Choroid plexus epithelial cell (primary cell): ENCODE measurements around the gene LPP.

Experiments
- DNase-seq: peaks from one replicate; pipeline ENCODE4 v3.0.0-alpha.2; 2010; ENCODE audit warnings: low read depth
- H3K4me3 ChIP-seq: 2 replicates; pipeline ENCODE4 v1.5.1; 2011; ENCODE audit warnings: low read depth, mild to moderate bottlenecking, control low read depth, low read length, moderate library complexity
- CTCF ChIP-seq: conservative IDR thresholded peaks from 2 replicates; pipeline ENCODE4 v1.5.1; 2011; ENCODE audit warnings: low read depth, mild to moderate bottlenecking, control low read depth, inconsistent platforms, low read length, moderate library complexity

LPP gene

GRCh38 chr3:188673646-188674186, 519.8 kb downstream of the LPP start:
- no peak for TF ChIP-seq CTCF
- H3K4me3 ChIP-seq: no peak overlapping the region
- DNase-seq: peak; percentile 98

DNA sequence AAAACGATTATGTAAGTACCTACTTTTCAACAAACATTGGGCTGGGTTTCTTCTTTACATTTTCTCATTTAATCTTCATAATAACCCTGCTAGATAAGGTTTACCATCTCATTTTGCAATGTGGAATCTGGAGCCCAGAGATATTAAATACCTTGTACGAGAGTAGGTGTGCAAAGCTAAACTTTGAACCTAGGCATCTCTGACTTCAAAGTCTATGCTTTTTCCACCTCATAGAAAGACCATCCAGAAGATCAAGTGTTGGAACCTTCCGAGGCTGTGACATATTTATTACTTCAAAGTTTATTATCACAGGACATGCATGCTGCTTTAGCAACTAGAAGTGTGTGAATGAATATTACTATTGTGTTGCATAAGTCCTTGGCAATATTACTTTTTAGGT, 520.6 kb downstream of the LPP start:
- DNase-seq: no peak
- no peak overlapping the region for H3K4me3 ChIP-seq
- TF ChIP-seq CTCF: no peak

DNA sequence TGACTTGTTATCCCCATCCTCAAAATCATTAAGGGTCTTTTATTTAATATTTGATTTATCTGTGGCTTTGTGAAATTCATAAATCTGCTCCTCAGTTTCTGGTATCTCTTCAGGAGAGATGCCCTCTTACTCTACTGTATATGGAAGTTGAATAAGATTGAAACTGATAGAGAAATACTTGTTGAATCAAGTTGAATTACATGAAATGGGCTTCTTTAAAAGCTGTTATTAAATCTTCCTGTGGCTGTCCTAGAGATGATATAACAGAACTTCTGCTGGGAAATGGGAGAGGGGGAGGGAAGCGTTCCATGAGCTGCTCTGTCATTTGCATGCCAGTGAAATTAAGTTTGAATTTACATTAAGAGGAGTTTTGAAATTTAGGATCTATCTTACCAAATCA, 523.4 kb downstream of the LPP start:
- TF ChIP-seq CTCF: no peak
- no peak overlapping the region for H3K4me3 ChIP-seq
- DNase-seq: no peak

- peak; percentile 50 for DNase-seq
- TF ChIP-seq CTCF: no peak
- no peak overlapping the region for H3K4me3 ChIP-seq
These were observed 526.2 kb downstream of the LPP start for GRCh38 chr3:188680189-188680588.

DNA sequence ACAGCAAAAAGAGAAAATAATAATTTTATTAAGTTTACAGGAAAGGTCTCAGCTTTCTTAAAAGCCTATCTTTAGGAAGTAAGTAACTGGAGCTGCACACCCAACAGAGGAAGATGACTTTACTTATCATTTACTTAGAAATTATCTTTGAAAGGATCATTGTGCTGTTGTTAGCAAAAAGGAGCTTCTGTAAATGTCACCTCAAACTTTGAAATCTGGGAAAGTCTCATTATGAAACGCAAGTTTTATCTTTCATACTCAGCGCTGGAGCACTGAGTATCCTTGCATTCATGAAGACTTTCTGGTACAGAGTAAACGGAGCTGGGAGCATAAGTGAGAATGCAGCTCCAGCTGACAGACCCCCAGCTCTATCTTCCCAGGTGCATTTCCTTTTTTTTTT, 526.6 kb downstream of the LPP start:
- H3K4me3 ChIP-seq: no peak overlapping the region
- DNase-seq: no peak
- no peak for TF ChIP-seq CTCF

DNA sequence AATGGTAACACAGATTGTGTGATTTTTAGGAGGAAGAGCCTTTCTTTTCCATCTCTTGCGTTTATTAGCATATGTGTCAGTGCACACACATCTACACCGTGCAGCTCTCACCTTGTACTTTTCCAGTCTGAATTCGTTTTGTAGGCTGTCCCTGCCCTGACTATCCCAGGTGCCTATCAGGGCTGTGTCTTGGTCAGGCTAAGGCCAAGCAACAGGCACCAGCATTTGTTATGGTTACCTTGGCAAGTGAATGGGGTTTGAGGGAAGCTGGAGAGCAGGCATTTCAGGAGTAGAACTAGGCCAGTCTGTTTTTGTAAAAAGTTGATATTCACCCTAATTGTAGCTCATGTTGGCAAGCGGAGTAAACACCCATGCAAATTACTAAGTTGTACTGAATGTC, 528.4 kb downstream of the LPP start:
- no peak for DNase-seq

More for the DNA sequence above, 528.4 kb downstream of the LPP start:
- no peak for TF ChIP-seq CTCF
- H3K4me3 ChIP-seq: no peak overlapping the region
